ENCODE measurements around the gene MMP17. TPM values are rescaled to one million over a fixed set of nuclear protein-coding genes. Genes with fewer than 3 reads are reported as not detected.

The MMP17 gene
- total RNA-seq, 1 donor from 2014 or later: 0.62 TPM

GRCh38 chr12:131850856-131851559 is 22.8 kb downstream of the MMP17 start:
- intact Hi-C loops (cut with micrococcal nuclease): no loop called here
- H3K36me3 Mint-ChIP-seq (ENCODE audit: low read depth): no peaks in the 10 kb centered on the region
- no peak for DNase-seq (ENCODE audit: low spot score)
- H3K4me1 Mint-ChIP-seq (ENCODE audit: low read depth): peaks cover 2% of the 10 kb centered on the region
- no peaks in the 10 kb centered on the region for H3K9me3 Mint-ChIP-seq
- no peak overlapping the region for H3K4me3 Mint-ChIP-seq (ENCODE audit: low read depth)
- H3K27ac Mint-ChIP-seq: no peak overlapping the region
- H3K27me3 Mint-ChIP-seq (ENCODE audit: low read depth): no peaks in the 10 kb centered on the region

DNA sequence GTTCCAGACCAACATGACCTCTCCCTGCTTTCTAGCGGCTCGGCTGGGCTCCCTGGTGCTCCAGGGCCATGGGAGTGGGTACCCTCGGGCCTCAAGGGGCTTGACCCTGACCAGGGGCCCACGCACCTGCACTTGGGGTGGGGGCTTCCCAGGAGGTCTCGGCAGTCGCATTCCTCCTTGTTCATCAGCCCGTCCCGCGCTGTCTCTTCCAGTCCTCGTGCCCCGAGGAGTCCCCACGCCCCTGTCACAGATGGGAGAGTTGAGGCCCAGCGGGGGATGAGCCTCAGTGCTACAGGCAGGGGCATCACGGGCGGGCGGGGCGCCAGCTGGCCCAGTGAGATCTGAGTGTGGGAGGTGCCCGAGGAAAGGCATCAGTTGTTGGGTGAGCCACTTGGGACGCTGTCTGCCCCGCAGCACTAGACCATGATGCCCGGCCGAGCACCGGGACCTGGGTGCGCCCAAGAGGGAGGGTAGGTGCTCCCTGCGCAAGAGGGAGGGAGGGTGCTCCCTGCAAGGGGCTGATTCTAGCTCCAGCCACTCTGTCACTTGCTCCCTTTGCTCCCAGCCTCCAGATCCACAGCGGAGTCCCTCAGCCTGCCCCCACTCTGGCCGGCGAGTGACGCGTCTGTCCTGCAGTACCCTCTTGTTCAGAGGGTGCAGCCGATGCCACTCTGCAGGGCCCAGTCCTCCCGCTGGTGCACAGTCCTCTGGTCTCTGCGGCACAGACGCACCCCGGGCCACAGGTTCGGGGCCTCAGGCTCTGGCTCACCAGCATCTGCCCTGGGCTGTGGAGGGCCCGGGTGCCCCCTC is 23.8 kb downstream of the MMP17 start:
- Mint-ChIP-seq H3K27me3 (ENCODE audit: low read depth) (no peaks in the 10 kb centered on the region), H3K4me3 (ENCODE audit: low read depth) (no peak overlapping the region), H3K36me3 (ENCODE audit: low read depth) (no peaks in the 10 kb centered on the region), H3K27ac (no peak overlapping the region), H3K9me3 (no peaks in the 10 kb centered on the region), H3K4me1 (ENCODE audit: low read depth) (peaks cover 2% of the 10 kb centered on the region)
- DNase-seq (ENCODE audit: low spot score): no peak
- intact Hi-C loops (cut with micrococcal nuclease): no loop called here

DNA sequence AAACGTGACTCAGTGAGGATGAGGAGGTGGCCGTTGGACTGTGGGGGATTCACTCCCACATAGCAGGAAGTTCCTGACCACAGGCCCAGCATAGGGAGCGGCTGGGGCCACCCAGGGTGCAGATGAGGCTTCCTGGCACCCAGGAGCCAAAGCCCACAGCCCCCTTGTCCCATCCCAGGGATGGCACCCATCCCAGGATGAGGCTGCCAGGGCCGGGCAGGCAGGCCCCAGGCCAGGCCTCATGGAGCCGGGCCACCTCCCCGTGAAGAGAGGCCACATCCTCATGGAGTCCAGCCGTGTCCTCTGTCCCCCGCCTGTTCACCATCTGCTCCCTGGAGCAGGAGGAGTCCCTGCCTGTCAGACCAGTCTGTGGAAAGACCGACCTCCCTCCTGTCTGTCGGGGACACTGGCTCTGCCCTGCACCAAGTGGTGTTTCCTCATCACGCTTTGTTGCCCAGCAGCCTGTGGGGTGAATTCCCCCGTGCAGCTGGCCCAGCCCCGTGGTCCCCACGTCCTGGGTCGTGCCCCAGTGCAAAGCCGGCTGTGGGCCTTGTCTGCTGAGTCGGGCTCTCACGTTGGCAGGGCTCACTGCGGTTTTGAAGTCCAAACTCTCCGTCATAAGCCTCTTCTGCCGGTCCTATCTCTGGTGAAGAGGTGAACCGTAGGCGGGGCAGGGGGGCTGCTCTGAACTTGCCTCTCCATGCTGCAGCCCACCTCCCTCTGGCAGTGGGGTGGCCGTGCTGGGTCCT is 24.5 kb downstream of the MMP17 start:
- no peak overlapping the region for H3K27ac Mint-ChIP-seq
- H3K36me3 Mint-ChIP-seq (ENCODE audit: low read depth): no peaks in the 10 kb centered on the region
- peaks cover 2% of the 10 kb centered on the region for H3K4me1 Mint-ChIP-seq (ENCODE audit: low read depth)
- no peaks in the 10 kb centered on the region for H3K27me3 Mint-ChIP-seq (ENCODE audit: low read depth)
- intact Hi-C loops (cut with micrococcal nuclease): no loop called here
- H3K4me3 Mint-ChIP-seq (ENCODE audit: low read depth): no peak overlapping the region
- DNase-seq (ENCODE audit: low spot score): no peak
- no peaks in the 10 kb centered on the region for H3K9me3 Mint-ChIP-seq

DNA sequence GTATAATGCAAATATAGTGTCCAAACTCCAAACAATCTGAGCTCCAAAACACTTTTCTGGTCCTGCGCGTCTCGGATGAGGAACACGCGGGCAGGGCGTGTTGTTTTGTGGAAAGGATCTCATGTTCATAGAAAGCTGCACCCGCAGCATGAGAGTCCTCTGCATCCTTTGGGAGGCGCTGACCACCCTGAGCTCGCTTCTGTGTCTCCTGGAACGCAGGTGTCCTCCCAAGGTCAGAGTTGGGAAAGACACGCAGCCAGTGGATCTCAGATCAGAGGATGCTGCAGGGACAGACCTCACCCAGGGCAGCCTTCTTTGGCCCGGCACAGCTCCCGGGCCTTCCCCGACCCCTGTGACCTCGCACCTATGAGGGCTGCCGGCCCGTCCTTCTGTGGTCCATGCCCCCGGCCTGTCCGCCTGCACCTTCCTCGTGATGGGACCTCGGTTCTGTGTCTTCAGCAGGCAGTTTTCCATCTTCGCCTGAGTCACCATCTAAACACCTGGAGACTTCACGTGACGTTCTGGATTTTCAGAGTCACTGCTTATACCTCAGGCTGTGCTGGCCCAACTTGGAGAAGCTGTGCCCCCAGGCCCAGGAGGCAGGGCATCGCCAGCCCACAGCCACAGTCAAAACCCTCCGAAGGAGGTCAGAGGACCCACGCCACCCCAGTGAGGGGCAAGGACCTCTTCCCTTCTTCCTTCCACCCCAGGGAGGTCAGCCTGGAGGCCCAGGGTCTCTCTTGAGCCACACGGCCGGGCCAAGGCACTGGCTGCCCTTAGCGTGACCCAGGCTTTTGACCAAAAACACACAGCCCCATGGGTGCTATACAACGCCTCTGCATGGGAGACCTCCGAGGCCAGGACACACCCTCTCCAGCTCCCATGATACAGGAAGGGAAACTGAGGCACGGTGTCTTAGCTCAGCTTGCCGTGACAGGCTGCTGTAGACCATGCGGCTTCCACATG is 25.9 kb downstream of the MMP17 start:
- Mint-ChIP-seq H3K4me3 (ENCODE audit: low read depth) (no peak overlapping the region), H3K27ac (no peak overlapping the region), H3K4me1 (ENCODE audit: low read depth) (peaks cover 2% of the 10 kb centered on the region), H3K9me3 (no peaks in the 10 kb centered on the region), H3K36me3 (ENCODE audit: low read depth) (no peaks in the 10 kb centered on the region), H3K27me3 (ENCODE audit: low read depth) (no peaks in the 10 kb centered on the region)
- DNase-seq (ENCODE audit: low spot score): no peak
- intact Hi-C loops (cut with micrococcal nuclease): no loop called here

DNA sequence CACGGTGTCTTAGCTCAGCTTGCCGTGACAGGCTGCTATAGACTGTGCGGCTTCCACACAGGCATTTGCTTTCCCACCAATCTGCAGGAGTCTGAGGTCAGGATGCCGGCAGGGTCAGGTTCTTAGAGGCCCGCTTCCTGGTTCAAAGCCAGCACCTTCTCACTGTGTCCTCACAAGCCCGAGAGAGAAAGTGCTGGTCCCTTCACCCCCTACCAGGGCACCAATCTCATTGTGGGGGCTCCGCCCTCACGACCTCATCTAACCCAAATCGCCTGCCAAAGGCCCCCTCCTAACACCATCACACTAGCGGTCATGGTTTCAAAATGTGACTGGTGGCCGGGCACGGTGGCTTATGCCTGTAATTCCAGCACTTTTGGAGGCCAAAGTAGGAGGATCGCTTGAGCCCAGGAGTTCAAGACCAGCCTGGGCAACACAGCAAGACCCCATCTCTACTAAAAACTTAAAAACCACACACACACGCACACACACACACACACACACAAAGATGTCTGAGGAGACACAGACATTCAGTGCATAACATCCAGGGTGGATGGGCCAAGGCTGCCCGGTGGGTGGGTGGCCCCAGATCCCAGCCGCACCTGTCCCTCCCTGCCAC is 26.8 kb downstream of the MMP17 start:
- H3K36me3 Mint-ChIP-seq (ENCODE audit: low read depth): no peaks in the 10 kb centered on the region
- no peak overlapping the region for H3K4me3 Mint-ChIP-seq (ENCODE audit: low read depth)
- no peaks in the 10 kb centered on the region for H3K27me3 Mint-ChIP-seq (ENCODE audit: low read depth)
- DNase-seq (ENCODE audit: low spot score): no peak
- no peak overlapping the region for H3K27ac Mint-ChIP-seq
- intact Hi-C loops (cut with micrococcal nuclease): no loop called here
- peaks cover 2% of the 10 kb centered on the region for H3K4me1 Mint-ChIP-seq (ENCODE audit: low read depth)
- H3K9me3 Mint-ChIP-seq: no peaks in the 10 kb centered on the region

DNA sequence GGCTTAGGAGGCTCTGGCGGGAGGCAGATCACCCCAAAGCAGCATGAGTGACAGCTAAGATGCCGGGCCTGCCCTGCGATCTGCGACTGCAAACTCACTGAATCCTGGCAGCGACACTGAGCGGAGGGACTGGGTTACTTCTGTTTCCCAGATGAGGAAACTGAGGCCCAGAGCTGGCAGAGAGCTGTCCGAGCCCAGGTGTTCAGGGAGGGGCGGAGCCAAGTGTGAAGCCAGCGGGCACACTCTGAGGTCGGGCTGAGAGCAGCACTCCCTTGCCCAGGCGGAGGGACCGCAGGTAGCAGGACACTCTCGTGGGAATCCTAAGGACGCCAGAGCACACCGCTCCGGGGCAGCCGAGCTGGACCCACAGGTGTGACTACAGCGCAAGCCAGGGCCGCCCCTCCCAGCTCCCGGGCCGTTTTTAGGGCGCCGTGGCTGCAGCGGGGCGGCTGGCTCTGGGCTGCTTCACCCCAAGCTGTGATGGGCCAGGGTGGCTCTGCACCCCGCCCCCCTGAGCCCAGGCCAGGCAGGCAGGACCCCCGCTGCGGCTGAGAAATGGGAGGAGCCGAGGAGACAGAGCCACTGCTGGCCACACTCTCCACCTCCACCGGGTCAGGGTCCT is 27.4 kb downstream of the MMP17 start:
- Mint-ChIP-seq H3K9me3 (no peaks in the 10 kb centered on the region), H3K4me3 (ENCODE audit: low read depth) (no peak overlapping the region), H3K4me1 (ENCODE audit: low read depth) (peaks cover 2% of the 10 kb centered on the region), H3K27me3 (ENCODE audit: low read depth) (no peaks in the 10 kb centered on the region), H3K36me3 (ENCODE audit: low read depth) (no peaks in the 10 kb centered on the region), H3K27ac (no peak overlapping the region)
- no peak for DNase-seq (ENCODE audit: low spot score)
- intact Hi-C loops (cut with micrococcal nuclease): no loop called here

DNA sequence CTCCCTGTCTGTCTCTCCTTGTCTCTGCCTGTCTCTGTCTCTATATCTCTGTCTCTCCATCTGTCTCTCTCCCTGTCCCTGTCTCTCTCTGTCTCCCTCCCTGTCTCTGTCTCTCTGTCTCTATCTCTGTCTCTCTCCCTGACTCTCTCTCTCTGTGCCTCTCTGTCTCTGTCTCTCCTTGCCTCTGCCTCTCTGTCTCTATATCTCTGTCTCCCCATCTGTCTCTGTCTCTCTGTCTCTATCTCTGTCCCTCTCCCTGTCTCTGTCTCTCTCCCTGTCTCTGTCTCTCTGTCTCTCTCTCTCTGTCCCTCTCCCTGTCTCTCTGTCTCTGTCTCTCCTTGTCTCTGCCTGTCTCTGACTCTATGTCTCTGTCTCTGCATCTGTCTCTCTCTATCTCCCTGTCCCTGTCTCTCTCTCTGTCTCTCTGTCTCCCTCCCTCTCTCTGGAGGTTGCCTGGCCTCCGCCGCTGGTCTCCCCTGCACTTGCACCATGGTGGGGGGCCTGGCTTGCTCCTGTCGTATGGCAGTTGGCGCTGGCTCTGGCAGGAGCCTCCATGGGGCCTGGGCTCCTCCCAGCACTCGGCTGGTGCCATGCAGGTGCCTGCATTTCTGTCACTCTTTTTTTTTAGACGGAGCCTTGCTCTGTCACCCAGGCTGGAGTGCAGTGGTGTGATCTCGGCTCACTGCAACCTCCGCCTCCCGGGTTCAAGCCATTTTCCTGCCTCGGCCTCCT is 28.3 kb downstream of the MMP17 start:
- H3K9me3 Mint-ChIP-seq: no peaks in the 10 kb centered on the region
- no peak for DNase-seq (ENCODE audit: low spot score)
- no peaks in the 10 kb centered on the region for H3K27me3 Mint-ChIP-seq (ENCODE audit: low read depth)
- no peaks in the 10 kb centered on the region for H3K36me3 Mint-ChIP-seq (ENCODE audit: low read depth)
- H3K27ac Mint-ChIP-seq: no peak overlapping the region
- H3K4me3 Mint-ChIP-seq (ENCODE audit: low read depth): no peak overlapping the region
- peaks cover 5% of the 10 kb centered on the region for H3K4me1 Mint-ChIP-seq (ENCODE audit: low read depth)
- intact Hi-C loops (cut with micrococcal nuclease): no loop called here

- H3K27ac Mint-ChIP-seq: no peak overlapping the region
- no peak overlapping the region for H3K4me3 Mint-ChIP-seq (ENCODE audit: low read depth)
- intact Hi-C loops (cut with micrococcal nuclease): no loop called here
- no peaks in the 10 kb centered on the region for H3K36me3 Mint-ChIP-seq (ENCODE audit: low read depth)
- no peaks in the 10 kb centered on the region for H3K27me3 Mint-ChIP-seq (ENCODE audit: low read depth)
- no peak for DNase-seq (ENCODE audit: low spot score)
- no peaks in the 10 kb centered on the region for H3K9me3 Mint-ChIP-seq
- peaks cover 2% of the 10 kb centered on the region for H3K4me1 Mint-ChIP-seq (ENCODE audit: low read depth)
These were observed 30.0 kb downstream of the MMP17 start for GRCh38 chr12:131857908-131858850.

- no peaks in the 10 kb centered on the region for H3K9me3 Mint-ChIP-seq
- H3K27me3 Mint-ChIP-seq (ENCODE audit: low read depth): no peaks in the 10 kb centered on the region
- DNase-seq (ENCODE audit: low spot score): no peak
- intact Hi-C loops (cut with micrococcal nuclease): no loop called here
- H3K4me3 Mint-ChIP-seq (ENCODE audit: low read depth): no peak overlapping the region
- no peaks in the 10 kb centered on the region for H3K36me3 Mint-ChIP-seq (ENCODE audit: low read depth)
- H3K4me1 Mint-ChIP-seq (ENCODE audit: low read depth): peaks cover 2% of the 10 kb centered on the region
- no peak overlapping the region for H3K27ac Mint-ChIP-seq
These were observed 32.5 kb downstream of the MMP17 start for GRCh38 chr12:131860472-131861260.

All from activated T-helper 2 cell treated with anti-CD3 and anti-CD28 coated beads, Interferon-gamma antibody, Interleukin-2, Interleukin-4, amounts not matched to agents 10 μg/mL and 5 μg/mL and 100 μg/mL, durations not matched to agents 14 hours and 24 hours and 36 hours (primary cell).